OCI-LY7 (cell line): ENCODE measurements around the gene PSME3IP1.
"Not testable (repeated sequence)": the region's sequence is repeated elsewhere in the genome, so short reads cannot be mapped to it uniquely, and the experiment has no call there.

Source experiments
- EZH2phosphoT487 ChIP-seq: fragments of 200-600 bp; sonication (generic); IDR thresholded peaks from 2 replicates; pipeline ENCODE4 v1.6.1; 2018; ENCODE audit warnings: low read depth, borderline replicate concordance, mild to moderate bottlenecking, mixed run types, antibody characterized with exemption, low read length, moderate library complexity, mixed read lengths
- TF ChIP-seq, protein P1 (sequence below): fragments of 200-600 bp; sonication (generic); conservative IDR thresholded peaks from 2 replicates; pipeline ENCODE4 v1.5.1; 2014; ENCODE audit warnings: mild to moderate bottlenecking, antibody characterized with exemption, low read length, moderate library complexity, mixed read lengths

DNA sequence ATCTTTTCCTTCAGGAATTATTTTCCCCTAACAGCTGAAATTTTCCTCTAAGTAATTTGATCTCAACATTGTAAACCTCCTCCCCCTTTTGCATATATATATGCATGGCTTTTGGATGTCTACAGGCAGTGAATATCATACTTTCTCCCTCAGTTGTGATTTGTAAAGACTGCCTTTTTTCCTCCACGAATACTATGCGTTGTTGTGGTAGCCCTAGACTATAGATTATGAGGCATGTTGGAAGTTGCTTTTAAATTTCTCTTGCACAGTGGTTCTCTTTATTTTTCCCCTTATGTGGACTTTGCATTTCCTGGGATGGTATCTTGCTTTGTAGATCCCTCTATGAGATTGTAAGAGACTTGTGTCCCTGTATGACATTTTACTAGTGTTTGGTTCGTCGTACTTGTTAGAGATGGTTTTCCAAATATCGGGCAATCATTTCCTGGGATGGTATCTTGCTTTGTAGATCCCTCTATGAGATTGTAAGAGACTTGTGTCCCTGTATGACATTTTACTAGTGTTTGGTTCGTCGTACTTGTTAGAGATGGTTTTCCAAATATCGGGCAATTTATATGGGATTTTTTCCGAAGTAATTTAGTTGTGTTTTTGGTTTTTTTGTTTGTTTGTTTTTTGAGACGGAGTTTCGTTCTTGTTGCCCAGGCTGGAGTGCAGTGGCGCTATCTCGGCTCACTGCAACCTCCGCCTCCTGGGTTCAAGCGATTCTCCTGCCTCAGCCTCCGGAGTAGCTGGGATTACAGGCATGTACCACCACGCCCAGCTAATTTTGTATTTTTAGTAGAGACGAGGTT lies 2.3 kb upstream of the PSME3IP1 start:
- TF ChIP-seq, protein P1, sequence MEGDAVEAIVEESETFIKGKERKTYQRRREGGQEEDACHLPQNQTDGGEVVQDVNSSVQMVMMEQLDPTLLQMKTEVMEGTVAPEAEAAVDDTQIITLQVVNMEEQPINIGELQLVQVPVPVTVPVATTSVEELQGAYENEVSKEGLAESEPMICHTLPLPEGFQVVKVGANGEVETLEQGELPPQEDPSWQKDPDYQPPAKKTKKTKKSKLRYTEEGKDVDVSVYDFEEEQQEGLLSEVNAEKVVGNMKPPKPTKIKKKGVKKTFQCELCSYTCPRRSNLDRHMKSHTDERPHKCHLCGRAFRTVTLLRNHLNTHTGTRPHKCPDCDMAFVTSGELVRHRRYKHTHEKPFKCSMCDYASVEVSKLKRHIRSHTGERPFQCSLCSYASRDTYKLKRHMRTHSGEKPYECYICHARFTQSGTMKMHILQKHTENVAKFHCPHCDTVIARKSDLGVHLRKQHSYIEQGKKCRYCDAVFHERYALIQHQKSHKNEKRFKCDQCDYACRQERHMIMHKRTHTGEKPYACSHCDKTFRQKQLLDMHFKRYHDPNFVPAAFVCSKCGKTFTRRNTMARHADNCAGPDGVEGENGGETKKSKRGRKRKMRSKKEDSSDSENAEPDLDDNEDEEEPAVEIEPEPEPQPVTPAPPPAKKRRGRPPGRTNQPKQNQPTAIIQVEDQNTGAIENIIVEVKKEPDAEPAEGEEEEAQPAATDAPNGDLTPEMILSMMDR = not testable (repeated sequence)
- TF ChIP-seq EZH2phosphoT487 = not testable (repeated sequence)
